Loucy (cell line): ENCODE measurements around the gene S1PR5.

Experiments
- H2AFZ ChIP-seq: fragments of 200-600 bp; sonication (generic); 2 replicates; pipeline ENCODE4 v1.6.0; 2016; ENCODE audit warnings: antibody characterized with exemption, mild to moderate bottlenecking, low read length, moderate library complexity
- H3F3A ChIP-seq: fragments of 200-600 bp; 2 replicates; pipeline ENCODE4 v1.6.0; 2016; ENCODE audit warnings: antibody characterized with exemption, low read depth, mild to moderate bottlenecking
- H3K27me3 ChIP-seq: fragments of 200-600 bp; sonication (generic); 2 replicates; pipeline ENCODE4 v1.6.1; 2014; ENCODE audit warnings: low read length, mild to moderate bottlenecking; ENCODE audit not compliant: insufficient read depth, poor library complexity, severe bottlenecking
- H3K36me3 ChIP-seq: fragments of 200-600 bp; sonication (generic); 2 replicates; pipeline ENCODE4 v1.6.1; 2016; ENCODE audit warnings: low read length; ENCODE audit not compliant: insufficient read depth
- H3K4me1 ChIP-seq: fragments of 200-600 bp; sonication (generic); 2 replicates; pipeline ENCODE4 v1.5.1; 2014; ENCODE audit warnings: low read length, mild to moderate bottlenecking; ENCODE audit not compliant: insufficient read depth, poor library complexity, severe bottlenecking
- H3K4me2 ChIP-seq: fragments of 200-600 bp; sonication (generic); 2 replicates; pipeline ENCODE4 v1.6.0; 2014; ENCODE audit warnings: antibody characterized with exemption, low read length, low read depth, mild to moderate bottlenecking; ENCODE audit not compliant: poor library complexity, severe bottlenecking
- H3K4me3 ChIP-seq: fragments of 200-600 bp; sonication (generic); 2 replicates; pipeline ENCODE4 v1.5.1; 2014; ENCODE audit warnings: low read length, mild to moderate bottlenecking, mixed read lengths; ENCODE audit not compliant: poor library complexity, severe bottlenecking
- H3K79me2 ChIP-seq: fragments of 200-600 bp; sonication (generic); 2 replicates; pipeline ENCODE4 v1.6.1; 2014; ENCODE audit warnings: low read length; ENCODE audit not compliant: insufficient read depth
- H3K9ac ChIP-seq: fragments of 200-600 bp; sonication (generic); 2 replicates; pipeline ENCODE4 v1.6.0; 2014; ENCODE audit warnings: mild to moderate bottlenecking, low read depth, low read length, moderate library complexity; ENCODE audit not compliant: poor library complexity, severe bottlenecking
- H3K9me2 ChIP-seq: fragments of 200-600 bp; sonication (generic); replicated peaks from 2 replicates; pipeline ENCODE4 v1.6.1; 2016; ENCODE audit warnings: low read depth, low read length, mixed read lengths
- H3K9me3 ChIP-seq: fragments of 200-600 bp; sonication (generic); 2 replicates; pipeline ENCODE4 v1.6.1; 2014; ENCODE audit warnings: mild to moderate bottlenecking, antibody characterized with exemption, low read length, low read depth; ENCODE audit not compliant: insufficient read depth
- H4K20me1 ChIP-seq: fragments of 200-600 bp; sonication (generic); 2 replicates; pipeline ENCODE4 v1.6.0; 2014; ENCODE audit warnings: antibody characterized with exemption, low read length, mild to moderate bottlenecking; ENCODE audit not compliant: insufficient read depth, poor library complexity, severe bottlenecking
- EZH2phosphoT487 ChIP-seq: fragments of 200-600 bp; IDR thresholded peaks from 2 replicates; pipeline ENCODE4 v1.6.1; 2018; ENCODE audit warnings: antibody characterized with exemption, mild to moderate bottlenecking, moderate library complexity, borderline replicate concordance
- TF ChIP-seq, protein P1 (sequence below): fragments of 200-600 bp; sonication (generic); conservative IDR thresholded peaks from 2 replicates; pipeline ENCODE4 v1.5.1; 2014; ENCODE audit warnings: mild to moderate bottlenecking, antibody characterized with exemption, low read length

S1PR5 gene

DNA sequence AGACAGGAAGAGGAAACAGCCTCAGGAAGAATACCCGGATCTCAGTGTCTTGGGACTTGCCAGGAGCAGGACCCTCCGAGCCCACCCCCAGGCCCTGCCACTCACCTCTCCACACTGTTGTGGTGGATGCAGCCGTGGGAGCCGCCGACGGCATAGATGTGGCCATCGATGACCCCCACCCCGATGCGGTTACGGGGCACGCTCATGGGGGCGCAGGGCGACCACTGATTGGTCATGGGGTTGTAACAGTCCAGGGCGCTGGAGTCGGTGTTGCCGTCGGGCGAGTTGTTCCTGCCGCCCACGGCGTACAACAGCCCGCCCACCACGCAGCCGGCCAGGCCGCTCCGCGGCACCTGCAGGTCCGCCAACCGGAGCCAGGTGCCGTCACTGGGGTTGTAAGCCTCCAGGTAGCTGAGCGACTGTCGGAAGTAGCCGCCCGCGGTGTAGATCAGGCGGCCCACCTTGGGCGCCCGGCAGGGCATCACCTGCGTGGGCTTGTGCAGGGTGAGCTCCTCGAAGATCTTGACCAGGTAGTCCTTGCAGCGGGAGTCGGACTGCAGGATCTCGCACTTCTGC, 25.7 kb downstream of the S1PR5 start:
- H3K9ac ChIP-seq, result no peak overlapping the region
- H3K4me3 ChIP-seq, result no peak overlapping the region
- no peaks in the 10 kb centered on the region for H3F3A ChIP-seq
- H3K79me2 ChIP-seq, result peaks cover 58% of the 10 kb centered on the region
- H3K9me2 ChIP-seq, result no peaks in the 10 kb centered on the region
- no peak overlapping the region for H2AFZ ChIP-seq
- no peak for TF ChIP-seq EZH2phosphoT487
- TF ChIP-seq, protein P1, sequence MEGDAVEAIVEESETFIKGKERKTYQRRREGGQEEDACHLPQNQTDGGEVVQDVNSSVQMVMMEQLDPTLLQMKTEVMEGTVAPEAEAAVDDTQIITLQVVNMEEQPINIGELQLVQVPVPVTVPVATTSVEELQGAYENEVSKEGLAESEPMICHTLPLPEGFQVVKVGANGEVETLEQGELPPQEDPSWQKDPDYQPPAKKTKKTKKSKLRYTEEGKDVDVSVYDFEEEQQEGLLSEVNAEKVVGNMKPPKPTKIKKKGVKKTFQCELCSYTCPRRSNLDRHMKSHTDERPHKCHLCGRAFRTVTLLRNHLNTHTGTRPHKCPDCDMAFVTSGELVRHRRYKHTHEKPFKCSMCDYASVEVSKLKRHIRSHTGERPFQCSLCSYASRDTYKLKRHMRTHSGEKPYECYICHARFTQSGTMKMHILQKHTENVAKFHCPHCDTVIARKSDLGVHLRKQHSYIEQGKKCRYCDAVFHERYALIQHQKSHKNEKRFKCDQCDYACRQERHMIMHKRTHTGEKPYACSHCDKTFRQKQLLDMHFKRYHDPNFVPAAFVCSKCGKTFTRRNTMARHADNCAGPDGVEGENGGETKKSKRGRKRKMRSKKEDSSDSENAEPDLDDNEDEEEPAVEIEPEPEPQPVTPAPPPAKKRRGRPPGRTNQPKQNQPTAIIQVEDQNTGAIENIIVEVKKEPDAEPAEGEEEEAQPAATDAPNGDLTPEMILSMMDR, result no peak
- H3K4me2 ChIP-seq, result no peak overlapping the region
- no peaks in the 10 kb centered on the region for H3K4me1 ChIP-seq
- peaks cover 29% of the 10 kb centered on the region for H4K20me1 ChIP-seq
- H3K36me3 ChIP-seq, result peaks cover 53% of the 10 kb centered on the region; the same call in 1 of the 2 replicates
- H3K27me3 ChIP-seq, result no peaks in the 10 kb centered on the region
- no peaks in the 10 kb centered on the region for H3K9me3 ChIP-seq

DNA sequence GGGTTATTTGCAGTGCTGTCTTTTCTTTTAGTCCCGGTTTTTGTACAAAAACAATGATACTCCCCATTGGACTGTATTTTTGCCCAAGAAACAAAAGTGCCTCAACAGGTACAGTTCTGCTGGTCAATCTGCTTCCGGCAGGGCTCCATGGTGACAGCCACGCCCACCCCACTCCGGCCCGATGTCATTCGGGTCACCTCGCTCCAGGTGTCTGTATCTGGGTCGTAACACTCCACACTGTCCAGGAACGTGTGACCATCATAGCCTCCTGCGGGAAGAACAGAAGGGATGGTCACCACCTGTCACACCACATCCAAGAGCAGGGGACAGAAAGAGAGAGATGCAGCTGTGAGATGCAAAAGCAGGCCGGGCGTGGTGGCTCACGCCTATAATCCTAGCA, 30.7 kb downstream of the S1PR5 start:
- no peak overlapping the region for H3K9ac ChIP-seq
- H3F3A ChIP-seq, result no peaks in the 10 kb centered on the region

DNA sequence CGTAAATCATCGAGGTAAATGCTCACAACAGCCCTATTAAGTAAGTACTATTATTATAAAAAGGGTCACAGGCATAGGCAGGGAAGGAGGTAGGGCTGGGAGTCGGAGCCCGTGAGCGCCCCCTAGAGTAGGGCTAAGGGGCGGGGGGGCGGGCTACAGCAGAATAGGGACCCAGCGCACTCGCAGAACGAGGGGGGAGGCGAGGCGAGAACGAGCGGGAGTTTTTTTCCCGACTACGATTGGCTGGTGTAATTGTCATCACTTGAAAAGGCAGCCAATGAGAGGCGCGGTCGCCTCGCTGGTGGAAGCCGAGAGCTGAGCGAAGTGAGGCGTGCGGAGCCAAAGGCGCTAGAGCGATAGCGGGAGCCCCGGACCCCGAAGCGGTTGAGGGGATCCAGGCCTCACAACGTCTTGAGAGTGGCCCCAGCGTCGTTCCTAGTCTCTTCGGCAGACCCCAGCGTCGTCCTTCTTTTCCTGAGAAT, 38.3 kb downstream of the S1PR5 start:
- Histone ChIP-seq H3K79me2 (no peaks in the 10 kb centered on the region), H3K36me3 (no peaks in the 10 kb centered on the region), H3F3A (no peaks in the 10 kb centered on the region), H3K4me2 (no peak overlapping the region), H2AFZ (no peak overlapping the region), H3K27me3 (no peaks in the 10 kb centered on the region), H3K4me1 (peaks cover 7% of the 10 kb centered on the region), H3K9me2 (no peaks in the 10 kb centered on the region), H3K9ac (no peak overlapping the region), H4K20me1 (no peaks in the 10 kb centered on the region), H3K9me3 (no peaks in the 10 kb centered on the region), H3K4me3 (no peak overlapping the region)
- no peak for TF ChIP-seq EZH2phosphoT487
- TF ChIP-seq, protein P1, result peak; percentile 30; the same call in 1 of the 2 replicates

More for the DNA sequence above, 30.7 kb downstream of the S1PR5 start:
- H4K20me1 ChIP-seq, result peaks cover 12% of the 10 kb centered on the region
- H3K4me2 ChIP-seq, result no peak overlapping the region
- H2AFZ ChIP-seq, result no peak overlapping the region
- H3K9me2 ChIP-seq, result no peaks in the 10 kb centered on the region
- no peak overlapping the region for H3K4me3 ChIP-seq
- peaks cover 29% of the 10 kb centered on the region for H3K79me2 ChIP-seq
- no peaks in the 10 kb centered on the region for H3K4me1 ChIP-seq
- TF ChIP-seq, protein P1, result no peak
- no peak for TF ChIP-seq EZH2phosphoT487
- H3K27me3 ChIP-seq, result no peaks in the 10 kb centered on the region
- no peaks in the 10 kb centered on the region for H3K9me3 ChIP-seq
- peaks cover 45% of the 10 kb centered on the region; the same call in 1 of the 2 replicates for H3K36me3 ChIP-seq
